Astrocyte (in vitro differentiated cells and primary cell): ENCODE measurements around the gene ATXN7L1. TPM values are rescaled to one million over a fixed set of nuclear protein-coding genes. Genes with fewer than 3 reads are reported as not detected.
A peak's percentile ranks its signal among the peaks of the same experiment; 100 is the strongest.

Source experiments
- DNase-seq: peaks from one replicate; pipeline ENCODE4 v3.0.0-alpha.2; 2010; ENCODE audit warnings: low read depth
- FAIRE-seq: peaks from 2 replicates; lab custom pipeline; 2011; peaks lifted over from hg19 to GRCh38; lab: Jason Lieb, UNC
- H2AFZ ChIP-seq: 2 replicates; pipeline ENCODE4 v1.6.0; 2012; ENCODE audit warnings: low read depth, low read length, inconsistent platforms
- H3K27ac ChIP-seq: 2 replicates; pipeline ENCODE4 v1.5.1; 2011; ENCODE audit warnings: low read depth, low read length, inconsistent platforms
- H3K27me3 ChIP-seq: 2 replicates; pipeline ENCODE4 v1.6.0; 2011; ENCODE audit warnings: low read length, inconsistent platforms; ENCODE audit not compliant: insufficient read depth
- H3K36me3 ChIP-seq: 2 replicates; pipeline ENCODE4 v1.5.1; 2011; ENCODE audit warnings: low read length, inconsistent platforms; ENCODE audit not compliant: insufficient read depth
- H3K4me1 ChIP-seq: 2 replicates; pipeline ENCODE4 v1.5.1; 2011; ENCODE audit warnings: low read length, inconsistent platforms; ENCODE audit not compliant: insufficient read depth
- H3K4me2 ChIP-seq: 2 replicates; pipeline ENCODE4 v1.6.0; 2012; ENCODE audit warnings: low read length, inconsistent platforms
- H3K4me3 ChIP-seq: 2 replicates; pipeline ENCODE4 v1.5.1; 2011; ENCODE audit warnings: low read depth, mild to moderate bottlenecking, low read length, inconsistent platforms; ENCODE audit not compliant: insufficient read depth
- H3K79me2 ChIP-seq: 2 replicates; pipeline ENCODE4 v1.6.0; 2012; ENCODE audit warnings: mild to moderate bottlenecking, low read length, inconsistent platforms; ENCODE audit not compliant: insufficient read depth
- H3K9ac ChIP-seq: 2 replicates; pipeline ENCODE4 v1.6.0; 2012; ENCODE audit warnings: mild to moderate bottlenecking, low read length, inconsistent platforms
- H3K9me3 ChIP-seq: 2 replicates; pipeline ENCODE4 v1.5.1; 2012; ENCODE audit warnings: low read depth, mild to moderate bottlenecking, low read length, inconsistent platforms; ENCODE audit not compliant: insufficient read depth
- H4K20me1 ChIP-seq: 2 replicates; pipeline ENCODE4 v1.6.0; 2012; ENCODE audit warnings: low read length, inconsistent platforms; ENCODE audit not compliant: insufficient read depth
- H3K27ac Mint-ChIP-seq: one replicate; pipeline ENCODE4 v1.8.0; 2021; ENCODE audit warnings: mild to moderate bottlenecking, mixed read lengths; ENCODE audit not compliant: unreplicated experiment
- H3K27me3 Mint-ChIP-seq: one replicate; pipeline ENCODE4 v1.8.0; 2021; ENCODE audit warnings: low read depth, mixed read lengths; ENCODE audit not compliant: unreplicated experiment
- H3K36me3 Mint-ChIP-seq: one replicate; pipeline ENCODE4 v1.8.0; 2021; ENCODE audit warnings: low read depth, mixed read lengths; ENCODE audit not compliant: unreplicated experiment
- H3K4me1 Mint-ChIP-seq: one replicate; pipeline ENCODE4 v1.8.0; 2021; ENCODE audit warnings: low read depth, mixed read lengths; ENCODE audit not compliant: unreplicated experiment
- H3K4me3 Mint-ChIP-seq: one replicate; pipeline ENCODE4 v1.8.0; 2021; ENCODE audit warnings: mild to moderate bottlenecking, moderate library complexity, mixed read lengths; ENCODE audit not compliant: unreplicated experiment
- H3K9me3 Mint-ChIP-seq: one replicate; pipeline ENCODE4 v1.8.0; 2021; ENCODE audit warnings: mild to moderate bottlenecking, mixed read lengths; ENCODE audit not compliant: unreplicated experiment
- EZH2 ChIP-seq: IDR thresholded peaks from 2 replicates; pipeline ENCODE4 v1.6.1; 2012; ENCODE audit warnings: mild to moderate bottlenecking, low read length, inconsistent platforms; ENCODE audit not compliant: insufficient read depth
- total RNA-seq: library from RNA; stranded (reverse); gene quantifications from 2 replicates; pipeline ENCODE4 v1.2.1, GENCODE V29; 2021
- TF ChIP-seq, protein P1 (sequence below): IDR thresholded peaks from 2 replicates; pipeline ENCODE4 v1.5.1; 2011; ENCODE audit warnings: low read depth, mild to moderate bottlenecking, inconsistent platforms, low read length, moderate library complexity; ENCODE audit not compliant: insufficient read depth

The ATXN7L1 gene
- total RNA-seq, 1 donor from 2014 or later: 7.6 TPM

DNA sequence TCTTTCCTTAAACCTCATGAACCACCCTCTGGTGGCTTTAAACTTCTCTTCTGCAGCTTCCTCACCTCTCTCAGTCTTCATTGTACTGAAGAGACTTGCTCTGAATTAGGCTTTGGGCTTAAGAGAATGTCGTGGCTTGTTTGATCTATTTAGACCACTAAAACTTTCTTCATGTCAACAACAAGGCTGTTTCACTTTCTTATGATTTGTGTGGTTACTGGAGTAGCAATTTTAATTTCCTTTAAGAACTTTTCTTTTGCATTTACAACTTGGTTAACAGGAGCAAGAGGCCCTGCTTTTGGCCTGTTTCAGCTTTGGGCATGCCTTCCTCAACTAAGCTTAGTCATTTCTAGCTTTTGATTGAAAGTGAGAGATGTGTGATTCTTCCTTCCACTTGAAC lies 48.5 kb upstream of the ATXN7L1 start:
- H3K27ac ChIP-seq: no peak overlapping the region
- H3K9me3 ChIP-seq: no peaks in the 10 kb centered on the region
- no peaks in the 10 kb centered on the region for H3K4me1 ChIP-seq
- H3K4me2 ChIP-seq: no peak overlapping the region
- Mint-ChIP-seq H3K4me3 (no peak overlapping the region), H3K4me1 (peaks cover 6% of the 10 kb centered on the region), H3K27ac (no peak overlapping the region), H3K27me3 (peaks cover 1% of the 10 kb centered on the region), H3K36me3 (peaks cover 5% of the 10 kb centered on the region), H3K9me3 (peaks cover 11% of the 10 kb centered on the region)
- DNase-seq (no peak), FAIRE-seq (no peak)
- no peaks in the 10 kb centered on the region for H3K36me3 ChIP-seq
- H3K27me3 ChIP-seq: peaks cover 2% of the 10 kb centered on the region
- TF ChIP-seq, protein P1, sequence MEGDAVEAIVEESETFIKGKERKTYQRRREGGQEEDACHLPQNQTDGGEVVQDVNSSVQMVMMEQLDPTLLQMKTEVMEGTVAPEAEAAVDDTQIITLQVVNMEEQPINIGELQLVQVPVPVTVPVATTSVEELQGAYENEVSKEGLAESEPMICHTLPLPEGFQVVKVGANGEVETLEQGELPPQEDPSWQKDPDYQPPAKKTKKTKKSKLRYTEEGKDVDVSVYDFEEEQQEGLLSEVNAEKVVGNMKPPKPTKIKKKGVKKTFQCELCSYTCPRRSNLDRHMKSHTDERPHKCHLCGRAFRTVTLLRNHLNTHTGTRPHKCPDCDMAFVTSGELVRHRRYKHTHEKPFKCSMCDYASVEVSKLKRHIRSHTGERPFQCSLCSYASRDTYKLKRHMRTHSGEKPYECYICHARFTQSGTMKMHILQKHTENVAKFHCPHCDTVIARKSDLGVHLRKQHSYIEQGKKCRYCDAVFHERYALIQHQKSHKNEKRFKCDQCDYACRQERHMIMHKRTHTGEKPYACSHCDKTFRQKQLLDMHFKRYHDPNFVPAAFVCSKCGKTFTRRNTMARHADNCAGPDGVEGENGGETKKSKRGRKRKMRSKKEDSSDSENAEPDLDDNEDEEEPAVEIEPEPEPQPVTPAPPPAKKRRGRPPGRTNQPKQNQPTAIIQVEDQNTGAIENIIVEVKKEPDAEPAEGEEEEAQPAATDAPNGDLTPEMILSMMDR: no peak
- no peak for TF ChIP-seq EZH2
- H3K79me2 ChIP-seq: no peaks in the 10 kb centered on the region
- no peak overlapping the region for H3K9ac ChIP-seq
- no peak overlapping the region for H3K4me3 ChIP-seq
- no peaks in the 10 kb centered on the region for H4K20me1 ChIP-seq
- H2AFZ ChIP-seq: no peak overlapping the region

DNA sequence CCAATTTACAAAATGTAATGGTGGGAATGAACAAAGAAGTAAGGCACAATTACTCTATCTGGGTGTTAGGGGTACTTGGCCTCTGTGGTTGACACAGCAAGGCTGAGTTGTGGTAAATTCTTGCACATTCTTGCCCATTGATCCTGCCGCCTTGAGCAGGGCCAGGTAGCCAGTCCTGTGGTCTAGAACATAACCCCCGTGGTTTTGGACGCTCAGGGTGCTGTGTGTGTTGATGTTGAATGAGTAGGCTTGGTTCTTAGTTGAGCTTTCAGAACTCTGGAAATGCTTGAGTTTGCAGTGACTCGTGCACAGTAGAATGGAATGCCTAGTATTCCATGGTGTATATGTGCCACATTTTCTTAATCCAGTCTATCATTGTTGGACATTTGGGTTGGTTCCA lies 44.4 kb upstream of the ATXN7L1 start:
- H3K79me2 ChIP-seq: no peaks in the 10 kb centered on the region
- H3K9me3 ChIP-seq: no peaks in the 10 kb centered on the region
- TF ChIP-seq, protein P1: no peak
- TF ChIP-seq EZH2: no peak
- H3K4me2 ChIP-seq: no peak overlapping the region
- H3K9me3 Mint-ChIP-seq: peaks cover 11% of the 10 kb centered on the region
- no peaks in the 10 kb centered on the region for H3K36me3 ChIP-seq
- H3K4me1 Mint-ChIP-seq: peaks cover 6% of the 10 kb centered on the region
- H3K27me3 ChIP-seq: no peaks in the 10 kb centered on the region
- H3K4me3 ChIP-seq: no peak overlapping the region
- no peaks in the 10 kb centered on the region for H3K4me1 ChIP-seq
- H3K27ac Mint-ChIP-seq: no peak overlapping the region
- peaks cover 5% of the 10 kb centered on the region for H3K36me3 Mint-ChIP-seq
- no peak overlapping the region for H2AFZ ChIP-seq
- no peaks in the 10 kb centered on the region for H4K20me1 ChIP-seq
- H3K4me3 Mint-ChIP-seq: no peak overlapping the region
- no peak overlapping the region for H3K9ac ChIP-seq
- DNase-seq (peak; percentile 16), FAIRE-seq (no peak)
- H3K27ac ChIP-seq: no peak overlapping the region
- no peaks in the 10 kb centered on the region for H3K27me3 Mint-ChIP-seq

DNA sequence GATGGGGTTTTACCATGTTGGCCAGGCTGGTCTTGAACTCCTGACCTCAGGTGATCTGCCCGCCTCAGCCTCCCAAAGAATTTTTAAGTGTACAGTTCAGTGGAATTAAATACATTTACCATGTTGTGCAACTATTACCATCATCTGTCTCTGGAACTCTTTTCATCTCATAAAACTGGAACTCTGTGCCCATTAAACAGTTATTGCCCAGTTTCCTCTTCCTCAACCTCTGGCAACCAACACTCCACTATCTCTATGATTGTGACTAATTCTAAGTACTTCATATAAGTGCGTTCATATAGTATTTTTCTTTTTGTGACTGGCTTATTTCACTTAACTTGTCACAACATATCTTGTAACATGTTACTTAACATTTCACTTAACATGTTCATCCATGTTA lies 41.3 kb upstream of the ATXN7L1 start:
- Mint-ChIP-seq H3K9me3 (no peaks in the 10 kb centered on the region), H3K36me3 (no peaks in the 10 kb centered on the region), H3K27ac (no peak overlapping the region), H3K27me3 (no peaks in the 10 kb centered on the region), H3K4me3 (no peak overlapping the region), H3K4me1 (peaks cover 6% of the 10 kb centered on the region)
- H4K20me1 ChIP-seq: no peaks in the 10 kb centered on the region
- no peaks in the 10 kb centered on the region for H3K4me1 ChIP-seq
- H3K36me3 ChIP-seq: no peaks in the 10 kb centered on the region
- DNase-seq: no peak
- no peak overlapping the region for H2AFZ ChIP-seq
- no peak overlapping the region for H3K4me3 ChIP-seq
- no peaks in the 10 kb centered on the region for H3K79me2 ChIP-seq
- H3K27me3 ChIP-seq: no peaks in the 10 kb centered on the region
- no peaks in the 10 kb centered on the region for H3K9me3 ChIP-seq
- TF ChIP-seq, protein P1: no peak
- no peak for TF ChIP-seq EZH2
- H3K9ac ChIP-seq: no peak overlapping the region
- no peak overlapping the region for H3K27ac ChIP-seq
- no peak overlapping the region for H3K4me2 ChIP-seq
- no peak for FAIRE-seq
